H1 (cell line): ENCODE results near the gene KATNIP. TPM values are rescaled to one million over a fixed set of nuclear protein-coding genes. Genes with fewer than 3 reads are reported as not detected.
A peak's percentile ranks its signal among the peaks of the same experiment; 100 is the strongest.

Source experiments
- CTCF ChIA-PET: fragments of 300-600 bp; sonication (Branson Sonifier 250); formaldehyde crosslinking; loops from one replicate; lab custom pipeline; 2021; ENCODE audit not compliant: partially characterized antibody; lab: Charles Lee
- POLR2A ChIA-PET: fragments of 300-600 bp; sonication (Branson Sonifier 250); formaldehyde crosslinking; loops from one replicate; lab custom pipeline; 2021; ENCODE audit warnings: inconsistent platforms; ENCODE audit not compliant: partially characterized antibody; lab: Charles Lee
- DNase-seq, 2 experiments: peaks; one replicate each; pipeline versions ENCODE4 v3.0.0 to v3.0.0-alpha.2; 2010 to 2022; ENCODE audit warnings: low spot score in 2 of 2, low read depth in 1 of 2, mixed read lengths in 1 of 2
- FAIRE-seq: peaks from 2 replicates; lab custom pipeline; 2011; peaks lifted over from hg19 to GRCh38; lab: Jason Lieb, UNC
- H2AFZ ChIP-seq: 2 replicates; pipeline ENCODE4 v1.8.1; 2012; ENCODE audit warnings: low read length, inconsistent platforms
- H2AK5ac ChIP-seq: 2 replicates; pipeline ENCODE4 v1.6.1; 2013; ENCODE audit warnings: low read depth, low read length
- H2BK120ac ChIP-seq: replicated peaks from 2 replicates; pipeline ENCODE3; 2013; ENCODE audit warnings: low read depth, low read length, inconsistent platforms
- H2BK12ac ChIP-seq: 2 replicates; pipeline ENCODE4 v1.6.1; 2013; ENCODE audit warnings: low read depth, low read length
- H2BK15ac ChIP-seq: 2 replicates; pipeline ENCODE4 v1.6.1; 2013; ENCODE audit warnings: low read length
- H2BK20ac ChIP-seq: 2 replicates; pipeline ENCODE4 v1.6.1; 2013; ENCODE audit warnings: low read length
- H2BK5ac ChIP-seq: 2 replicates; pipeline ENCODE4 v1.6.1; 2013; ENCODE audit warnings: low read depth, low read length
- H3K14ac ChIP-seq: 2 replicates; pipeline ENCODE4 v1.6.1; 2013; ENCODE audit warnings: inconsistent platforms; ENCODE audit not compliant: insufficient read length
- H3K18ac ChIP-seq: 2 replicates; pipeline ENCODE4 v1.6.1; 2013; ENCODE audit warnings: low read length; ENCODE audit errors: extremely low read depth
- H3K23ac ChIP-seq: 2 replicates; pipeline ENCODE4 v1.6.1; 2013; ENCODE audit warnings: inconsistent platforms; ENCODE audit not compliant: insufficient read length
- H3K23me2 ChIP-seq: 2 replicates; pipeline ENCODE4 v1.6.1; 2013; ENCODE audit warnings: low read depth, low read length
- H3K27ac ChIP-seq: 2 replicates; pipeline ENCODE4 v1.6.1; 2011; ENCODE audit warnings: low read depth, low read length, inconsistent platforms
- H3K27me3 ChIP-seq, 4 experiments: replicated peaks in 1 of 4; 1 replicate in 1 of 4; 2 replicates in 3 of 4; pipeline versions ENCODE4 v1.6.1 to v1.8.1; 2011 to 2013; ENCODE audit warnings: low read length in 3 of 4, mild to moderate bottlenecking in 3 of 4, inconsistent platforms in 2 of 4, mixed read lengths in 2 of 4, moderate library complexity in 1 of 4; ENCODE audit not compliant: control insufficient read depth in 3 of 4, insufficient read depth in 3 of 4; ENCODE audit errors: extremely low read depth in 1 of 4
- H3K36me3 ChIP-seq, 4 experiments: 2 replicates each; pipeline versions ENCODE4 v1.6.1 to v1.8.1; 2011 to 2013; ENCODE audit warnings: mild to moderate bottlenecking in 4 of 4, low read length in 3 of 4, moderate library complexity in 2 of 4, control low read depth in 1 of 4, inconsistent platforms in 1 of 4; ENCODE audit not compliant: insufficient read depth in 4 of 4, control insufficient read depth in 2 of 4
- H3K4ac ChIP-seq: replicated peaks from 2 replicates; pipeline ENCODE3; 2013; ENCODE audit warnings: low read length, low read depth, mixed read lengths, inconsistent platforms; ENCODE audit not compliant: insufficient read length
- H3K4me1 ChIP-seq, 4 experiments: replicated peaks in 1 of 4; 1 replicate in 1 of 4; 2 replicates in 3 of 4; pipeline versions ENCODE4 v1.6.1 to v1.8.1; 2011 to 2013; ENCODE audit warnings: low read length in 3 of 4, inconsistent platforms in 2 of 4, mixed read lengths in 1 of 4; ENCODE audit not compliant: insufficient read depth in 4 of 4, control insufficient read depth in 3 of 4
- H3K4me2 ChIP-seq, 2 experiments: 2 replicates each; pipeline versions ENCODE4 v1.6.1 to v1.8.1; 2011 to 2013; ENCODE audit warnings: low read depth in 2 of 2, low read length in 2 of 2, control low read depth in 1 of 2, inconsistent platforms in 1 of 2, mild to moderate bottlenecking in 1 of 2; ENCODE audit not compliant: insufficient read depth in 1 of 2
- H3K4me3 ChIP-seq, 4 experiments: fragments of 200-600, 300-600 bp in 1 of 4; sonication (generic), shearing (Covaris generic), sonication (Bioruptor Twin) in 1 of 4; 2 replicates each; pipeline versions ENCODE4 v1.5.1 to v1.8.1; 2011 to 2016; ENCODE audit warnings: low read length in 4 of 4, low read depth in 3 of 4, control low read depth in 2 of 4, inconsistent platforms in 2 of 4, mild to moderate bottlenecking in 2 of 4, mixed read lengths in 1 of 4, moderate library complexity in 1 of 4; ENCODE audit not compliant: insufficient read depth in 2 of 4; ENCODE audit errors: extremely low read depth in 1 of 4
- H3K56ac ChIP-seq: replicated peaks from 2 replicates; pipeline ENCODE3; 2013; ENCODE audit warnings: low read depth, mild to moderate bottlenecking, mixed read lengths, low read length, inconsistent platforms; ENCODE audit not compliant: insufficient read length
- H3K79me1 ChIP-seq: 2 replicates; pipeline ENCODE4 v1.6.1; 2013; ENCODE audit warnings: low read depth, low read length, control low read depth
- H3K79me2 ChIP-seq, 2 experiments: 2 replicates each; pipeline versions ENCODE4 v1.6.1 to v1.8.1; 2012 to 2013; ENCODE audit warnings: low read length in 2 of 2, mild to moderate bottlenecking in 2 of 2, inconsistent platforms in 1 of 2; ENCODE audit not compliant: insufficient read depth in 2 of 2, control insufficient read depth in 1 of 2
- H3K9ac ChIP-seq, 4 experiments: replicated peaks in 1 of 4; 1 replicate in 1 of 4; 2 replicates in 3 of 4; pipeline versions ENCODE4 v1.6.1 to v1.8.1; 2011 to 2013; ENCODE audit warnings: low read depth in 3 of 4, low read length in 3 of 4, control low read depth in 2 of 4, mild to moderate bottlenecking in 2 of 4, moderate library complexity in 2 of 4, inconsistent platforms in 1 of 4; ENCODE audit errors: extremely low read depth in 1 of 4
- H3K9me3 ChIP-seq, 2 experiments: 2 replicates each; pipeline versions ENCODE4 v1.6.1 to v1.8.1; 2012 to 2013; ENCODE audit warnings: mild to moderate bottlenecking in 2 of 2, moderate library complexity in 2 of 2, control low read depth in 1 of 2, inconsistent platforms in 1 of 2, low read depth in 1 of 2, low read length in 1 of 2, mixed read lengths in 1 of 2; ENCODE audit not compliant: insufficient read depth in 2 of 2
- H4K20me1 ChIP-seq, 2 experiments: replicated peaks in 1 of 2; 2 replicates each; pipeline versions ENCODE3 to v1.8.1; 2011 to 2013; ENCODE audit warnings: inconsistent platforms in 2 of 2, low read length in 2 of 2, mild to moderate bottlenecking in 1 of 2; ENCODE audit not compliant: insufficient read depth in 2 of 2, control insufficient read depth in 1 of 2
- H4K5ac ChIP-seq: 2 replicates; pipeline ENCODE4 v1.6.1; 2013; ENCODE audit warnings: low read length, low read depth, mixed read lengths, inconsistent platforms; ENCODE audit not compliant: insufficient read length
- H4K8ac ChIP-seq: 2 replicates; pipeline ENCODE4 v1.8.0; 2013; ENCODE audit warnings: mild to moderate bottlenecking, moderate library complexity, low read length, inconsistent platforms; ENCODE audit not compliant: insufficient read depth; ENCODE audit errors: extremely low read depth
- H4K91ac ChIP-seq: replicated peaks from 2 replicates; pipeline ENCODE3; 2013; ENCODE audit warnings: low read length, mixed read lengths, inconsistent platforms; ENCODE audit not compliant: insufficient read length
- BACH1 ChIP-seq: IDR thresholded peaks from 2 replicates; pipeline ENCODE4 v1.6.1; 2012; ENCODE audit warnings: low read length, improper control_type of control experiment
- FOSL1 ChIP-seq: IDR thresholded peaks from 2 replicates; pipeline ENCODE4 v1.6.1; 2011; ENCODE audit warnings: mild to moderate bottlenecking, low read depth, low read length, moderate library complexity; ENCODE audit not compliant: insufficient read depth
- KDM1A ChIP-seq: fragments of 200-600, 300-600 bp; sonication (generic); IDR thresholded peaks from 2 replicates; pipeline ENCODE4 v1.7.1; 2016; ENCODE audit warnings: mild to moderate bottlenecking, low read length, borderline replicate concordance
- USF2 ChIP-seq: IDR thresholded peaks from 2 replicates; pipeline ENCODE4 v1.6.1; 2011; ENCODE audit warnings: low read length, improper control_type of control experiment
- WGBS, 2 experiments: shearing (Covaris generic) in 1 of 2; methylation state at CpG; one replicate each; pipeline versions ENCODE4 v1.1.6 to v1.1.7; 2013 to 2015; ENCODE audit warnings: low lambda C conversion rate in 2 of 2, mixed read lengths in 2 of 2, inconsistent platforms in 1 of 2, low coverage in 1 of 2, missing lambda C conversion rate in 1 of 2; ENCODE audit not compliant: insufficient replicate concordance in 2 of 2, insufficient coverage in 1 of 2, insufficient read length in 1 of 2; ENCODE audit errors: extremely low coverage in 1 of 2, missing lambda C conversion rate in 1 of 2; 5-methylcytosine and 5-hydroxymethylcytosine counted together
- polyA plus RNA-seq, 7 experiments: library from polyadenylated mRNA; depleted of rRNA in 3 of 7; stranded (reverse) in 5 of 7; unstranded in 2 of 7; fragments of >200 nt in 5 of 7; fragments of 200-250 nt in 2 of 7; gene quantifications; 1 replicate in 5 of 7; 2 replicates in 1 of 7; 4 replicates in 1 of 7; pipeline versions ENCODE4 v1.2.1 to v1.2.3, GENCODE V29; 2011 to 2013; ENCODE audit warnings: missing spikeins in 2 of 7, mixed read lengths in 2 of 7
- total RNA-seq: library from RNA; stranded (reverse); fragmentation: NEBNext Ultra II Directional; extraction: Animal tissue kit (Norgen Biotek cat#: 25700); gene quantifications from 2 replicates; pipeline ENCODE4 v1.2.1, GENCODE V29; 2021

KATNIP gene
- total and polyA plus RNA-seq, 2 of the 8 experiments (the other 6 are each of a cell fraction or from before 2014, with no cell fraction given) = 7.9 to 20.0 TPM

GRCh38 chr16:27551036-27551435 is 1.1 kb downstream of the KATNIP start:
- peaks cover 5% of the 10 kb centered on the region; the same call in 1 of the 2 replicates for H3K23me2 ChIP-seq
- no peak overlapping the region for H2BK20ac ChIP-seq
- H3K14ac ChIP-seq = no peak overlapping the region
- H3K23ac ChIP-seq = no peak overlapping the region
- H3K4me2 ChIP-seq = peak overlapping the region; percentile 83 to 88
- no peak overlapping the region for H4K8ac ChIP-seq
- no peak overlapping the region for H2BK12ac ChIP-seq
- H3K9ac ChIP-seq = no peak overlapping the region; a peak in 2 of 7 replicates
- H2AFZ ChIP-seq = no peak overlapping the region
- H2BK5ac ChIP-seq = no peak overlapping the region
- no peak overlapping the region for H4K91ac ChIP-seq
- no peaks in the 10 kb centered on the region; a peak in 3 of 8 replicates for H3K36me3 ChIP-seq
- H3K79me2 ChIP-seq = peaks cover 25 to 41% of the 10 kb centered on the region in 2 experiments
- H2BK15ac ChIP-seq = no peak overlapping the region
- FAIRE-seq = no peak
- H2BK120ac ChIP-seq = no peak overlapping the region
- no peak overlapping the region for H4K5ac ChIP-seq
- H3K9me3 ChIP-seq = no peaks in the 10 kb centered on the region
- no peak overlapping the region for H3K18ac ChIP-seq
- no peak overlapping the region for H3K56ac ChIP-seq
- no peak for DNase-seq
- peaks cover 0 to 5% (median 3%) of the 10 kb centered on the region in 4 experiments; a peak in 3 of 7 replicates for H3K4me1 ChIP-seq
- 89% methylated on average over 1 of the region's 1 CpG; no CpG with 5 or more reads in 1 of the 2 experiments for WGBS, 2 experiments
- ChIA-PET CTCF (interaction anchor here (0.9 to 3.5 kb wide), 3 partner anchors 13 to 88 kb away, joined by 3 to 18 read pairs (median 3); no protein-coding TSS in a partner anchor), POLR2A (interaction anchor here (0.9 to 2.0 kb wide), 3 partner anchors 10 to 21 kb away, joined by 3 to 7 read pairs (median 4); no protein-coding TSS in a partner anchor)
- H3K27me3 ChIP-seq = no peaks in the 10 kb centered on the region
- H3K4me3 ChIP-seq = peak overlapping the region; percentile 90 to 100 (median 100); a peak in 5 of 8 replicates
- peaks cover 10% of the 10 kb centered on the region for H3K79me1 ChIP-seq
- H2AK5ac ChIP-seq = no peak overlapping the region
- TF ChIP-seq USF2 = no peak
- TF ChIP-seq KDM1A = no peak
- TF ChIP-seq FOSL1 = no peak
- TF ChIP-seq BACH1 = no peak
- TF ChIP-seq, all 59 proteins: peak for 0
- no peak overlapping the region for H3K27ac ChIP-seq
- no peak overlapping the region for H3K4ac ChIP-seq
- H4K20me1 ChIP-seq = peaks cover 4 to 10% of the 10 kb centered on the region in 2 experiments
